Stimulated activated CD8-positive, alpha-beta memory T cell treated with anti-CD3 and anti-CD28 coated beads, Interleukin-7, amount 100 ng/mL, for 24 hours (primary cell): ENCODE data around the gene TRIM41.
"Not testable (repeated sequence)": the region's sequence is repeated elsewhere in the genome, so short reads cannot be mapped to it uniquely, and the experiment has no call there.

Experiments used
- DNase-seq: peaks from one replicate; pipeline ENCODE4 v3.0.0-alpha.2; 2020; ENCODE audit warnings: low read depth

Gene TRIM41

GRCh38 chr5:181193656-181194055, 29.4 kb upstream of the TRIM41 start:
- DNase-seq = no peak

GRCh38 chr5:181194489-181195248, 28.4 kb upstream of the TRIM41 start:
- no peak for DNase-seq

- no peak for DNase-seq
These were observed 27.8 kb upstream of the TRIM41 start for GRCh38 chr5:181195249-181195761.

GRCh38 chr5:181197326-181197951, 25.6 kb upstream of the TRIM41 start:
- no peak for DNase-seq

GRCh38 chr5:181198106-181198685, 24.9 kb upstream of the TRIM41 start:
- DNase-seq = no peak

GRCh38 chr5:181198905-181199519, 24.1 kb upstream of the TRIM41 start:
- DNase-seq = no peak

- no peak for DNase-seq
These were observed 23.0 kb upstream of the TRIM41 start for GRCh38 chr5:181199881-181200638.

- DNase-seq = no peak
These were observed 22.3 kb upstream of the TRIM41 start for GRCh38 chr5:181200816-181201215.

GRCh38 chr5:181203093-181203711, 19.9 kb upstream of the TRIM41 start:
- DNase-seq = no peak

- no peak for DNase-seq
These were observed 19.3 kb upstream of the TRIM41 start for GRCh38 chr5:181203777-181204112.

- no peak for DNase-seq
These were observed 18.8 kb upstream of the TRIM41 start for GRCh38 chr5:181204113-181204825.

- DNase-seq = no peak
These were observed 18.0 kb upstream of the TRIM41 start, which contains the start of gene TRIM7 for GRCh38 chr5:181204826-181205760. Gene TRIM7 (minus strand): TSS chr5:181205196. CDS start chr5:181205110, 86 bp downstream.

- no peak for DNase-seq
These were observed 17.1 kb upstream of the TRIM41 start for GRCh38 chr5:181205761-181206649.

- DNase-seq = peak; percentile 83
These were observed 15.7 kb upstream of the TRIM41 start for GRCh38 chr5:181207214-181207959.

GRCh38 chr5:181207960-181208253, 15.2 kb upstream of the TRIM41 start:
- DNase-seq = no peak

GRCh38 chr5:181209006-181209405, 14.1 kb upstream of the TRIM41 start:
- not testable (repeated sequence) for DNase-seq

- not testable (repeated sequence) for DNase-seq
These were observed 12.9 kb upstream of the TRIM41 start for GRCh38 chr5:181210148-181210547.

GRCh38 chr5:181210698-181211097, 12.4 kb upstream of the TRIM41 start:
- not testable (repeated sequence) for DNase-seq
